ENCODE results near the gene PTK6.

DNA sequence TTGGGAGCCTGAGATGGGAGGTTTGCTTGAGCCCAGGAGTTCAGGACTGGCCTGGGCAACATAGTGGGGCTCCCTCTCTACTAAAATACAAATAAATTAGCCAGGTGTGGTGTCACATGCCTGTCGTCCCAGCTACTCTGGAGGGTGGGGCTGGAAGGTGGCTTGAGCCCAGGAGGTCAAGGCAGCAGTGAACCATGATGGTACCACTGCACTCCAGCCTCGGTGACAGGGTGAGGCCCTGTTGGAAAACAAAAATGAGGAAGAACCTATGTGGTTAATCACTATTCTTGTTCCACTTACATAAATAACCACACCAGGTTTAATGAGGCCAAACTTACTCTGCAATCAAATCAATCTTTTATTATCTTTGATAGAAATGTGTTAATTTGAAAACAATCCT lies 11.2 kb downstream of the PTK6 start:
- no peak for TF ChIP-seq POLR2A (IDR thresholded peaks at IDR 0.05)
- TF ChIP-seq, protein P1, sequence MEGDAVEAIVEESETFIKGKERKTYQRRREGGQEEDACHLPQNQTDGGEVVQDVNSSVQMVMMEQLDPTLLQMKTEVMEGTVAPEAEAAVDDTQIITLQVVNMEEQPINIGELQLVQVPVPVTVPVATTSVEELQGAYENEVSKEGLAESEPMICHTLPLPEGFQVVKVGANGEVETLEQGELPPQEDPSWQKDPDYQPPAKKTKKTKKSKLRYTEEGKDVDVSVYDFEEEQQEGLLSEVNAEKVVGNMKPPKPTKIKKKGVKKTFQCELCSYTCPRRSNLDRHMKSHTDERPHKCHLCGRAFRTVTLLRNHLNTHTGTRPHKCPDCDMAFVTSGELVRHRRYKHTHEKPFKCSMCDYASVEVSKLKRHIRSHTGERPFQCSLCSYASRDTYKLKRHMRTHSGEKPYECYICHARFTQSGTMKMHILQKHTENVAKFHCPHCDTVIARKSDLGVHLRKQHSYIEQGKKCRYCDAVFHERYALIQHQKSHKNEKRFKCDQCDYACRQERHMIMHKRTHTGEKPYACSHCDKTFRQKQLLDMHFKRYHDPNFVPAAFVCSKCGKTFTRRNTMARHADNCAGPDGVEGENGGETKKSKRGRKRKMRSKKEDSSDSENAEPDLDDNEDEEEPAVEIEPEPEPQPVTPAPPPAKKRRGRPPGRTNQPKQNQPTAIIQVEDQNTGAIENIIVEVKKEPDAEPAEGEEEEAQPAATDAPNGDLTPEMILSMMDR (IDR thresholded peaks at IDR 0.05), result no peak

Data from Peyer's patch (tissue), 4 donors.